Measurements from ENCODE around the gene ERI3.

Gene ERI3

GRCh38 chr1:44313265-44313918 is 41.7 kb downstream of the ERI3 start:
- no peak for DNase-seq

GRCh38 chr1:44312399-44313196 is 42.5 kb downstream of the ERI3 start:
- DNase-seq: no peak

GRCh38 chr1:44310006-44310405 is 45.1 kb downstream of the ERI3 start:
- DNase-seq: no peak

- DNase-seq: no peak
Observed at GRCh38 chr1:44305962-44306422, 49.1 kb downstream of the ERI3 start.

- no peak for DNase-seq
Observed at GRCh38 chr1:44303532-44303931, 51.5 kb downstream of the ERI3 start.

- DNase-seq: no peak
Observed at GRCh38 chr1:44302541-44302940, 52.5 kb downstream of the ERI3 start.

GRCh38 chr1:44301442-44301841 is 53.6 kb downstream of the ERI3 start:
- DNase-seq: no peak

GRCh38 chr1:44300852-44301251 is 54.2 kb downstream of the ERI3 start:
- DNase-seq: no peak

- DNase-seq: no peak
Observed at GRCh38 chr1:44297695-44298400, 57.2 kb downstream of the ERI3 start.

GRCh38 chr1:44296806-44297205 is 58.3 kb downstream of the ERI3 start:
- DNase-seq: no peak

- DNase-seq: no peak
Observed at GRCh38 chr1:44296086-44296485, 59.0 kb downstream of the ERI3 start.

- DNase-seq: no peak
Observed at GRCh38 chr1:44294588-44295007, 60.5 kb downstream of the ERI3 start.

- DNase-seq: no peak
Observed at GRCh38 chr1:44293761-44294315, 61.2 kb downstream of the ERI3 start.

GRCh38 chr1:44292651-44293050 is 62.4 kb downstream of the ERI3 start:
- no peak for DNase-seq

- DNase-seq: no peak
Observed at GRCh38 chr1:44290250-44291094, 64.6 kb downstream of the ERI3 start.

- no peak for DNase-seq
Observed at GRCh38 chr1:44289530-44289929, 65.5 kb downstream of the ERI3 start.

- no peak for DNase-seq
Observed at GRCh38 chr1:44288883-44289282, 66.2 kb downstream of the ERI3 start.

- DNase-seq: no peak
Observed at GRCh38 chr1:44284184-44284583, 70.9 kb downstream of the ERI3 start.

- no peak for DNase-seq
Observed at GRCh38 chr1:44283524-44284173, 71.4 kb downstream of the ERI3 start.

GRCh38 chr1:44282704-44283426 is 72.2 kb downstream of the ERI3 start:
- DNase-seq: no peak
